CD4-positive, CD25-positive, alpha-beta regulatory T cell (primary cell): ENCODE measurements around the gene CALM3. TPM values are rescaled to one million over a fixed set of nuclear protein-coding genes. Genes with fewer than 3 reads are reported as not detected.

Experiments
- ATAC-seq, 2 donors: fragments of 150-1000 bp; cut with Tn5 transposase; one replicate each; pipeline ENCODE4 v1.10.0; 2021; ENCODE audit warnings: low read depth in 2 of 2, moderate number of reproducible peaks in 2 of 2, moderate library complexity in 1 of 2
- DNase-seq, 3 donors: peaks; one replicate each; pipeline versions ENCODE4 v3.0.0 to v3.0.0-alpha.2; 2012 to 2022; ENCODE audit warnings: mixed read lengths in 1 of 3
- H3K27ac ChIP-seq: one replicate; pipeline ENCODE4 v1.7.0; 2013; ENCODE audit warnings: mild to moderate bottlenecking, low read length; ENCODE audit not compliant: insufficient read depth, poor library complexity, severe bottlenecking
- H3K27me3 ChIP-seq: one replicate; pipeline ENCODE4 v1.7.0; 2013; ENCODE audit warnings: low read length; ENCODE audit not compliant: control insufficient read depth, insufficient read depth
- H3K36me3 ChIP-seq: one replicate; pipeline ENCODE4 v1.7.0; 2013; ENCODE audit warnings: mild to moderate bottlenecking, low read length, moderate library complexity; ENCODE audit not compliant: control insufficient read depth, insufficient read depth
- H3K4me1 ChIP-seq: 2 replicates; pipeline ENCODE4 v1.7.0; 2013; ENCODE audit warnings: mild to moderate bottlenecking, low read length; ENCODE audit not compliant: insufficient read depth, control insufficient read depth, poor library complexity, severe bottlenecking
- H3K4me3 ChIP-seq: one replicate; pipeline ENCODE4 v1.7.0; 2013; ENCODE audit warnings: low read depth, mild to moderate bottlenecking, low read length, moderate library complexity
- H3K9me3 ChIP-seq, 2 experiments: 1 replicate in 1 of 2; 2 replicates in 1 of 2; pipeline ENCODE4 v1.7.0; 2013; ENCODE audit warnings: low read length in 2 of 2, mild to moderate bottlenecking in 1 of 2, moderate library complexity in 1 of 2; ENCODE audit not compliant: control insufficient read depth in 2 of 2
- H3K27ac Mint-ChIP-seq, 3 donors: one replicate each; pipeline ENCODE4 v1.8.0; 2020 to 2022; ENCODE audit warnings: mild to moderate bottlenecking in 3 of 3, mixed read lengths in 3 of 3, moderate library complexity in 2 of 3
- H3K27me3 Mint-ChIP-seq: one replicate; pipeline ENCODE4 v1.8.0; 2022; ENCODE audit warnings: mild to moderate bottlenecking, mixed read lengths
- H3K36me3 Mint-ChIP-seq: one replicate; pipeline ENCODE4 v1.8.0; 2020; ENCODE audit warnings: mixed read lengths
- H3K4me1 Mint-ChIP-seq, 4 donors: one replicate each; pipeline ENCODE4 v1.8.0; 2020 to 2022; ENCODE audit warnings: mixed read lengths in 4 of 4, mild to moderate bottlenecking in 1 of 4
- H3K4me3 Mint-ChIP-seq, 4 donors: one replicate each; pipeline ENCODE4 v1.8.0; 2020 to 2022; ENCODE audit warnings: mild to moderate bottlenecking in 4 of 4, mixed read lengths in 4 of 4, moderate library complexity in 3 of 4
- H3K9me3 Mint-ChIP-seq, 7 donors: one replicate each; pipeline ENCODE4 v1.8.0; 2020 to 2022; ENCODE audit warnings: mixed read lengths in 7 of 7, mild to moderate bottlenecking in 3 of 7, moderate library complexity in 2 of 7
- polyA plus RNA-seq, 4 donors: library from polyadenylated mRNA; unstranded; fragments of 300-500 nt; fragmentation: Illumina TruSeq; gene quantifications; one replicate each; pipeline ENCODE4 v1.2.3, GENCODE V29; 2021
- total RNA-seq: library from RNA; stranded (reverse); gene quantifications from one replicate; pipeline ENCODE4 v1.2.3, GENCODE V29; 2022

The CALM3 gene
- total and polyA plus RNA-seq, 5 donors from 2014 or later = 207 to 361 (median 286) TPM

GRCh38 chr19:46610851-46611770, 10.0 kb downstream of the CALM3 start:
- Histone ChIP-seq H3K27ac (peak overlapping the region; percentile 82), H3K27me3 (no peaks in the 10 kb centered on the region), H3K4me3 (peak overlapping the region; percentile 21), H3K36me3 (peaks cover 40% of the 10 kb centered on the region), H3K9me3 (no peaks in the 10 kb centered on the region), H3K4me1 (peaks cover 43% of the 10 kb centered on the region)
- DNase-seq (peak in 1 of 3 donors; percentile 55), ATAC-seq (no peak)
- Mint-ChIP-seq H3K27me3 (no peaks in the 10 kb centered on the region), H3K36me3 (peaks cover 30% of the 10 kb centered on the region), H3K9me3 (no peaks in the 10 kb centered on the region), H3K4me1 (peaks cover 29 to 73% (median 39%) of the 10 kb centered on the region in 4 donors), H3K4me3 (peak overlapping the region; percentile 48 to 85 (median 69)), H3K27ac (peak overlapping the region; percentile 95 to 97 (median 96))

DNA sequence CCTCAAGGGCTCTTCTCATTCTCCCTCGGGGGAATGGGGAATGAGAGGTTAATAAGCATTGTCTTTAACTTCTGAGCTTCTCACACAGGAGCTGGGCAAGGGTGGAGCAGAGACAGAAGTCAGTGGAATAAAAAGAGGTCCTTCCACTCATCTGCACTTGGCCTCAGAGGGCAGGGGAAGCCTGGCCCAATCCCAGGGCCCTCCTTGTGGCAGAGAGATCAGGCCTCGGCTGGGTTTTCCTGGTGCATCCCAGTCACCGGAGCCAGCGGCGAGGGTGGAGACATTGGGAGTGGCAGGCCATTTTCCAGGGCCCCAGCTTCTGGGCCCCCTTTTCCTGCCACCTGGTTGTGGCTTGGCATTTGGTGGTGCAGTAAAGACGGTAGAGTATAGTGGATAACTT, 10.6 kb downstream of the CALM3 start:
- peak overlapping the region; percentile 82 for H3K27ac ChIP-seq
- peak overlapping the region; percentile 21 for H3K4me3 ChIP-seq
- no peaks in the 10 kb centered on the region for H3K9me3 ChIP-seq
- Mint-ChIP-seq H3K4me3 (peak overlapping the region; percentile 64 to 86 (median 80)), H3K27ac (peak overlapping the region; percentile 95 to 97 (median 96)), H3K4me1 (peaks cover 28 to 73% (median 39%) of the 10 kb centered on the region in 4 donors), H3K36me3 (peaks cover 25% of the 10 kb centered on the region), H3K27me3 (no peaks in the 10 kb centered on the region), H3K9me3 (no peaks in the 10 kb centered on the region)
- H3K4me1 ChIP-seq = peaks cover 49% of the 10 kb centered on the region
- H3K27me3 ChIP-seq = no peaks in the 10 kb centered on the region
- peaks cover 34% of the 10 kb centered on the region for H3K36me3 ChIP-seq
- peak in 1 of 3 donors; percentile 33 for DNase-seq
- ATAC-seq = no peak

GRCh38 chr19:46613525-46613924, 12.4 kb downstream of the CALM3 start:
- Histone ChIP-seq H3K27me3 (no peaks in the 10 kb centered on the region), H3K9me3 (no peaks in the 10 kb centered on the region), H3K36me3 (peaks cover 16% of the 10 kb centered on the region), H3K4me1 (peaks cover 66% of the 10 kb centered on the region), H3K27ac (peak overlapping the region; percentile 37), H3K4me3 (no peak overlapping the region)
- Mint-ChIP-seq H3K27me3 (no peaks in the 10 kb centered on the region), H3K9me3 (no peaks in the 10 kb centered on the region), H3K36me3 (peaks cover 16% of the 10 kb centered on the region), H3K27ac (peak overlapping the region; percentile 88 to 92 (median 92)), H3K4me1 (peaks cover 30 to 82% (median 43%) of the 10 kb centered on the region in 4 donors), H3K4me3 (peak overlapping the region in 3 of 4 donors; percentile 35 to 68 (median 49))
- DNase-seq = no peak
- ATAC-seq = no peak

DNA sequence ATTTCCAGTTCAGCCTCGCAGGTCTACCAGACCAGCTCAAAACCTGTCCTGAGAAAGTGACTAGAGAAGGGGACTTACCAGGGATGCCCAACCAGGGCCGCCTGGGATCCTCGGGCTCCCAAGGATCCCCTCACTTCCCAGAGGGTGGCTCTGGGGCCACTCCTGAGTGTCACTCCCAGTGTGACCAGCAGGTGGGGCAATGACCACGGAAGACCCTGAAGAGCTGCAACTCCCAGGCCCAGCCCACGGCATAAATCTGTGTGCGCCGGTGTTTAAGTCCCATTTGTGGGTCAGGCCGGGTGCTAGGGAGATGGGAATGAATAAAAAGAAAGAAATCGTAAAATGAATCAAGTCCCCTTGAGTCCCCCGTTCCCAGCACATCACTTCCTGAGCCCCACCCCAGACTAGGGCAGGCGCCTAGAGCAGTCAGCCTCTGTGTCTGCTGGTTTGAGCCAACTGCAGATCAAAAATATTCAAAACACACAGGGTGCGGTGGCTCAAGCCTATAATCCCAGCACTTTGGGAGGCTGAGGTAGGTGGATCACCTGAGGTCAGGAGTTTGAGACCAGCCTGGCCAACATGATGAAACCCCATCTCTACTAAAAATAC, 13.1 kb downstream of the CALM3 start:
- Histone ChIP-seq H3K27ac (peak overlapping the region; percentile 37), H3K36me3 (peaks cover 9% of the 10 kb centered on the region), H3K4me3 (no peak overlapping the region), H3K27me3 (no peaks in the 10 kb centered on the region), H3K9me3 (no peaks in the 10 kb centered on the region), H3K4me1 (peaks cover 73% of the 10 kb centered on the region)
- H3K27me3 Mint-ChIP-seq = no peaks in the 10 kb centered on the region
- peaks cover 0 to 2% (median 0%) of the 10 kb centered on the region in 7 donors for H3K9me3 Mint-ChIP-seq
- peaks cover 30 to 85% (median 47%) of the 10 kb centered on the region in 4 donors for H3K4me1 Mint-ChIP-seq
- peak; percentile 48 to 69 for ATAC-seq
- DNase-seq = peak; percentile 69 to 85 (median 75)
- H3K27ac Mint-ChIP-seq = peak overlapping the region; percentile 88 to 92 (median 92)
- H3K4me3 Mint-ChIP-seq = peak overlapping the region; percentile 49 to 68 (median 66)
- H3K36me3 Mint-ChIP-seq = peaks cover 11% of the 10 kb centered on the region

DNA sequence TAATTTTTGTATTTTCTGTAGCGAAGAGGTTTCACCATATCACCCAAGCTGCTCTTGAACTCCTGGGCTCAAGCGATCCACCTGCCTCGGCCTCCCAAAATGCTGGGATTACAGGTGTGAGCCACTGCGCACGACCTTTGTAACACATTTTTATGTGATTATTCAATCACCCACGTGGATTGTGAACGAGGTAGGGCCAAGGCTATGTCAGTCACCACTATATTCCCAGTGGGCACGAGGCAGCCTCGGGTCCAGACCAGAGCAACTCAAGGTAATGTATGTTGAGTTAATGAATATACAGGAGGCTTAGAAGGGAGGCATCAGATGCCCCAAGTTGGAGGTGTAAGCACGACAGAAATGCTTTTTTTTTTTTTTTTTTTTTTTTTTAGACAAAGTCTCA, 14.8 kb downstream of the CALM3 start:
- Histone ChIP-seq H3K27ac (no peak overlapping the region), H3K27me3 (no peaks in the 10 kb centered on the region), H3K9me3 (no peaks in the 10 kb centered on the region), H3K36me3 (no peaks in the 10 kb centered on the region), H3K4me3 (no peak overlapping the region), H3K4me1 (peaks cover 82% of the 10 kb centered on the region)
- Mint-ChIP-seq H3K4me3 (peak overlapping the region in 3 of 4 donors; percentile 71 to 88 (median 79)), H3K9me3 (peaks cover 0 to 2% (median 0%) of the 10 kb centered on the region in 7 donors), H3K27me3 (no peaks in the 10 kb centered on the region), H3K36me3 (peaks cover 4% of the 10 kb centered on the region), H3K27ac (peak overlapping the region; percentile 56 to 100 (median 98)), H3K4me1 (peaks cover 28 to 88% (median 48%) of the 10 kb centered on the region in 4 donors)
- DNase-seq = no peak
- ATAC-seq = no peak

DNA sequence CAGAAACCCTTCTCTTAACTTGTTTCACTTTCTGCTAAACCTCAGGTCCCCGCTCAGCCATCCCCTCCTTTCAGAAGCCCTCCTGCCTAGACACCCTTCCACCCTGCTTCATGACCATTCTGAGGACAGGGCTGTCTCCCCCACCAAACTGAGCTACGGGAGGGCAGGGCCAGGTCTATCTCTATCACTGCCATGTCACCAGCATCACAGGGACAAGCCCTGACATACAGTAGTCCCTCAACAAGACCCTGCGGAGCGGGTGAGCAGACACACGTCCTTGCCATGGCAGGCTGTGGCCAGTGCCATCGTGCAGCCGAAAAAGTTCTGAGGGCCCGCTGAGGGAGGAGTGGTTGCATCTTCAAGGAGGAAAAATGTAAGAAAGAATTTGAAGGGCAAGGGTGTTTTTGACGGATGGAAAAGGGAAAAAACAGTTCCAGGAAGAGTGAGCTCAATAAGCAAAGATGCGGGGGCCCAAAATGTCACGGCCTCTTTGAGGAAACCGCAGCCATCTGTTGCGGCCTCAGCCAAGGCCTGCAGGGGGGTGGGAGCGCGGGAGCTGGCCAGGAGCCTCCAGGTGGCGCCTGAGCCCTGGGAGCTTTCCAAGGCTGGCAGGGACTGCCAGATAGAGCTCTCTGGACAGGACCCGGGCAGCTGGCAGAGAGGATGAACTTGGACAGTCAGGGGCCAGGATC, 15.6 kb downstream of the CALM3 start:
- H3K27ac ChIP-seq = peak overlapping the region; percentile 66
- ATAC-seq (no peak), DNase-seq (peak in 1 of 3 donors; percentile 78)
- Mint-ChIP-seq H3K4me1 (peaks cover 21 to 87% (median 44%) of the 10 kb centered on the region in 4 donors), H3K9me3 (peaks cover 0 to 2% (median 0%) of the 10 kb centered on the region in 7 donors), H3K36me3 (no peaks in the 10 kb centered on the region), H3K27me3 (no peaks in the 10 kb centered on the region), H3K27ac (peak overlapping the region; percentile 56 to 100 (median 98)), H3K4me3 (peak overlapping the region in 3 of 4 donors; percentile 87 to 88 (median 87))
- H3K4me1 ChIP-seq = peaks cover 82% of the 10 kb centered on the region
- no peaks in the 10 kb centered on the region for H3K9me3 ChIP-seq
- peak overlapping the region; percentile 26 for H3K4me3 ChIP-seq
- no peaks in the 10 kb centered on the region for H3K36me3 ChIP-seq
- no peaks in the 10 kb centered on the region for H3K27me3 ChIP-seq

DNA sequence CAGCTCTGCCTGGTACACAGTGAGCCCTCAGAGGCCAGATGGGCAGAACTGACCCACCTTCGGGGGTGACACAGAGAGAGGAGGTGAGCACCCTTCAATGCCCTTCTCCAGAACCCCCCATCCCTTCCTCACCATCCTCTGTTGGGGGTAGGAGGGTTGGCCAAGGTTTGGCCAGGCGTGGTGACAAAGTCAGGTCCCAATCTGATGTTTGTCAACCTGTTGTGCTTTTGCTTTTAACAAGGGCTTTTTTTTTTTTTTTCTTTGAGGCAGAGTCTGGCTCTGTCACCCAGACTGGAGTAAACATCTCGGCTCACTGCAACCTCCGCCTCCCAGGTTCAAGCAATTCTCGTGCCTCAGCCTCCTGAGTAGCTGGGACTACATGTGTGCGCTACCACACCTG, 16.5 kb downstream of the CALM3 start:
- DNase-seq (peak in 1 of 3 donors; percentile 80), ATAC-seq (peak; percentile 26 to 37)
- no peaks in the 10 kb centered on the region for H3K36me3 Mint-ChIP-seq
- no peaks in the 10 kb centered on the region for H3K36me3 ChIP-seq
- H3K9me3 Mint-ChIP-seq = peaks cover 0 to 2% (median 0%) of the 10 kb centered on the region in 7 donors
- peaks cover 14 to 87% (median 39%) of the 10 kb centered on the region in 4 donors for H3K4me1 Mint-ChIP-seq
- H3K9me3 ChIP-seq = no peaks in the 10 kb centered on the region
- no peaks in the 10 kb centered on the region for H3K27me3 Mint-ChIP-seq
- peak overlapping the region in 2 of 4 donors; percentile 87 to 91 for H3K4me3 Mint-ChIP-seq
- H3K27ac Mint-ChIP-seq = peak overlapping the region in 2 of 3 donors; percentile 98 to 100
- peaks cover 82% of the 10 kb centered on the region for H3K4me1 ChIP-seq
- H3K4me3 ChIP-seq = peak overlapping the region; percentile 26
- no peaks in the 10 kb centered on the region for H3K27me3 ChIP-seq
- peak overlapping the region; percentile 66 for H3K27ac ChIP-seq
